H1 (cell line): ENCODE data around the gene BNC2. TPM values are rescaled to one million over a fixed set of nuclear protein-coding genes. Genes with fewer than 3 reads are reported as not detected.

ENCODE experiments used
- CTCF ChIA-PET: fragments of 300-600 bp; sonication (Branson Sonifier 250); formaldehyde crosslinking; loops from one replicate; lab custom pipeline; 2021; ENCODE audit not compliant: partially characterized antibody; lab: Charles Lee
- POLR2A ChIA-PET: fragments of 300-600 bp; sonication (Branson Sonifier 250); formaldehyde crosslinking; loops from one replicate; lab custom pipeline; 2021; ENCODE audit warnings: inconsistent platforms; ENCODE audit not compliant: partially characterized antibody; lab: Charles Lee
- DNase-seq, 2 experiments: peaks; one replicate each; pipeline versions ENCODE4 v3.0.0 to v3.0.0-alpha.2; 2010 to 2022; ENCODE audit warnings: low spot score in 2 of 2, low read depth in 1 of 2, mixed read lengths in 1 of 2
- FAIRE-seq: peaks from 2 replicates; lab custom pipeline; 2011; peaks lifted over from hg19 to GRCh38; lab: Jason Lieb, UNC
- H2AFZ ChIP-seq: 2 replicates; pipeline ENCODE4 v1.8.1; 2012; ENCODE audit warnings: low read length, inconsistent platforms
- H2AK5ac ChIP-seq: 2 replicates; pipeline ENCODE4 v1.6.1; 2013; ENCODE audit warnings: low read depth, low read length
- H2BK120ac ChIP-seq: replicated peaks from 2 replicates; pipeline ENCODE3; 2013; ENCODE audit warnings: low read depth, low read length, inconsistent platforms
- H2BK12ac ChIP-seq: 2 replicates; pipeline ENCODE4 v1.6.1; 2013; ENCODE audit warnings: low read depth, low read length
- H2BK15ac ChIP-seq: 2 replicates; pipeline ENCODE4 v1.6.1; 2013; ENCODE audit warnings: low read length
- H2BK20ac ChIP-seq: 2 replicates; pipeline ENCODE4 v1.6.1; 2013; ENCODE audit warnings: low read length
- H2BK5ac ChIP-seq: 2 replicates; pipeline ENCODE4 v1.6.1; 2013; ENCODE audit warnings: low read depth, low read length
- H3K14ac ChIP-seq: 2 replicates; pipeline ENCODE4 v1.6.1; 2013; ENCODE audit warnings: inconsistent platforms; ENCODE audit not compliant: insufficient read length
- H3K18ac ChIP-seq: 2 replicates; pipeline ENCODE4 v1.6.1; 2013; ENCODE audit warnings: low read length; ENCODE audit errors: extremely low read depth
- H3K23ac ChIP-seq: 2 replicates; pipeline ENCODE4 v1.6.1; 2013; ENCODE audit warnings: inconsistent platforms; ENCODE audit not compliant: insufficient read length
- H3K23me2 ChIP-seq: 2 replicates; pipeline ENCODE4 v1.6.1; 2013; ENCODE audit warnings: low read depth, low read length
- H3K27ac ChIP-seq: 2 replicates; pipeline ENCODE4 v1.6.1; 2011; ENCODE audit warnings: low read depth, low read length, inconsistent platforms
- H3K27me3 ChIP-seq, 4 experiments: replicated peaks in 1 of 4; 1 replicate in 1 of 4; 2 replicates in 3 of 4; pipeline versions ENCODE4 v1.6.1 to v1.8.1; 2011 to 2013; ENCODE audit warnings: low read length in 3 of 4, mild to moderate bottlenecking in 3 of 4, inconsistent platforms in 2 of 4, mixed read lengths in 2 of 4, moderate library complexity in 1 of 4; ENCODE audit not compliant: control insufficient read depth in 3 of 4, insufficient read depth in 3 of 4; ENCODE audit errors: extremely low read depth in 1 of 4
- H3K36me3 ChIP-seq, 4 experiments: 2 replicates each; pipeline versions ENCODE4 v1.6.1 to v1.8.1; 2011 to 2013; ENCODE audit warnings: mild to moderate bottlenecking in 4 of 4, low read length in 3 of 4, moderate library complexity in 2 of 4, control low read depth in 1 of 4, inconsistent platforms in 1 of 4; ENCODE audit not compliant: insufficient read depth in 4 of 4, control insufficient read depth in 2 of 4
- H3K4ac ChIP-seq: replicated peaks from 2 replicates; pipeline ENCODE3; 2013; ENCODE audit warnings: low read length, low read depth, mixed read lengths, inconsistent platforms; ENCODE audit not compliant: insufficient read length
- H3K4me1 ChIP-seq, 4 experiments: replicated peaks in 1 of 4; 1 replicate in 1 of 4; 2 replicates in 3 of 4; pipeline versions ENCODE4 v1.6.1 to v1.8.1; 2011 to 2013; ENCODE audit warnings: low read length in 3 of 4, inconsistent platforms in 2 of 4, mixed read lengths in 1 of 4; ENCODE audit not compliant: insufficient read depth in 4 of 4, control insufficient read depth in 3 of 4
- H3K4me2 ChIP-seq, 2 experiments: 2 replicates each; pipeline versions ENCODE4 v1.6.1 to v1.8.1; 2011 to 2013; ENCODE audit warnings: low read depth in 2 of 2, low read length in 2 of 2, control low read depth in 1 of 2, inconsistent platforms in 1 of 2, mild to moderate bottlenecking in 1 of 2; ENCODE audit not compliant: insufficient read depth in 1 of 2
- H3K4me3 ChIP-seq, 4 experiments: fragments of 200-600, 300-600 bp in 1 of 4; sonication (generic), shearing (Covaris generic), sonication (Bioruptor Twin) in 1 of 4; 2 replicates each; pipeline versions ENCODE4 v1.5.1 to v1.8.1; 2011 to 2016; ENCODE audit warnings: low read length in 4 of 4, low read depth in 3 of 4, control low read depth in 2 of 4, inconsistent platforms in 2 of 4, mild to moderate bottlenecking in 2 of 4, mixed read lengths in 1 of 4, moderate library complexity in 1 of 4; ENCODE audit not compliant: insufficient read depth in 2 of 4; ENCODE audit errors: extremely low read depth in 1 of 4
- H3K56ac ChIP-seq: replicated peaks from 2 replicates; pipeline ENCODE3; 2013; ENCODE audit warnings: low read depth, mild to moderate bottlenecking, mixed read lengths, low read length, inconsistent platforms; ENCODE audit not compliant: insufficient read length
- H3K79me1 ChIP-seq: 2 replicates; pipeline ENCODE4 v1.6.1; 2013; ENCODE audit warnings: low read depth, low read length, control low read depth
- H3K79me2 ChIP-seq, 2 experiments: 2 replicates each; pipeline versions ENCODE4 v1.6.1 to v1.8.1; 2012 to 2013; ENCODE audit warnings: low read length in 2 of 2, mild to moderate bottlenecking in 2 of 2, inconsistent platforms in 1 of 2; ENCODE audit not compliant: insufficient read depth in 2 of 2, control insufficient read depth in 1 of 2
- H3K9ac ChIP-seq, 4 experiments: replicated peaks in 1 of 4; 1 replicate in 1 of 4; 2 replicates in 3 of 4; pipeline versions ENCODE4 v1.6.1 to v1.8.1; 2011 to 2013; ENCODE audit warnings: low read depth in 3 of 4, low read length in 3 of 4, control low read depth in 2 of 4, mild to moderate bottlenecking in 2 of 4, moderate library complexity in 2 of 4, inconsistent platforms in 1 of 4; ENCODE audit errors: extremely low read depth in 1 of 4
- H3K9me3 ChIP-seq, 2 experiments: 2 replicates each; pipeline versions ENCODE4 v1.6.1 to v1.8.1; 2012 to 2013; ENCODE audit warnings: mild to moderate bottlenecking in 2 of 2, moderate library complexity in 2 of 2, control low read depth in 1 of 2, inconsistent platforms in 1 of 2, low read depth in 1 of 2, low read length in 1 of 2, mixed read lengths in 1 of 2; ENCODE audit not compliant: insufficient read depth in 2 of 2
- H4K20me1 ChIP-seq, 2 experiments: replicated peaks in 1 of 2; 2 replicates each; pipeline versions ENCODE3 to v1.8.1; 2011 to 2013; ENCODE audit warnings: inconsistent platforms in 2 of 2, low read length in 2 of 2, mild to moderate bottlenecking in 1 of 2; ENCODE audit not compliant: insufficient read depth in 2 of 2, control insufficient read depth in 1 of 2
- H4K5ac ChIP-seq: 2 replicates; pipeline ENCODE4 v1.6.1; 2013; ENCODE audit warnings: low read length, low read depth, mixed read lengths, inconsistent platforms; ENCODE audit not compliant: insufficient read length
- H4K8ac ChIP-seq: 2 replicates; pipeline ENCODE4 v1.8.0; 2013; ENCODE audit warnings: mild to moderate bottlenecking, moderate library complexity, low read length, inconsistent platforms; ENCODE audit not compliant: insufficient read depth; ENCODE audit errors: extremely low read depth
- H4K91ac ChIP-seq: replicated peaks from 2 replicates; pipeline ENCODE3; 2013; ENCODE audit warnings: low read length, mixed read lengths, inconsistent platforms; ENCODE audit not compliant: insufficient read length
- CEBPB ChIP-seq: IDR thresholded peaks from 2 replicates; pipeline ENCODE4 v1.6.1; 2012; ENCODE audit warnings: low read depth, low read length
- GABPA ChIP-seq: IDR thresholded peaks from 2 replicates; pipeline ENCODE4 v1.6.1; 2011; ENCODE audit warnings: mild to moderate bottlenecking, low read length, moderate library complexity, borderline replicate concordance; ENCODE audit not compliant: insufficient read depth
- JUN ChIP-seq: IDR thresholded peaks from 2 replicates; pipeline ENCODE4 v1.6.1; 2011; ENCODE audit warnings: low read depth, mild to moderate bottlenecking, improper control_type of control experiment, low read length
- WGBS, 2 experiments: shearing (Covaris generic) in 1 of 2; methylation state at CpG; one replicate each; pipeline versions ENCODE4 v1.1.6 to v1.1.7; 2013 to 2015; ENCODE audit warnings: low lambda C conversion rate in 2 of 2, mixed read lengths in 2 of 2, inconsistent platforms in 1 of 2, low coverage in 1 of 2, missing lambda C conversion rate in 1 of 2; ENCODE audit not compliant: insufficient replicate concordance in 2 of 2, insufficient coverage in 1 of 2, insufficient read length in 1 of 2; ENCODE audit errors: extremely low coverage in 1 of 2, missing lambda C conversion rate in 1 of 2; 5-methylcytosine and 5-hydroxymethylcytosine counted together
- polyA plus RNA-seq, 7 experiments: library from polyadenylated mRNA; depleted of rRNA in 3 of 7; stranded (reverse) in 5 of 7; unstranded in 2 of 7; fragments of >200 nt in 5 of 7; fragments of 200-250 nt in 2 of 7; gene quantifications; 1 replicate in 5 of 7; 2 replicates in 1 of 7; 4 replicates in 1 of 7; pipeline versions ENCODE4 v1.2.1 to v1.2.3, GENCODE V29; 2011 to 2013; ENCODE audit warnings: missing spikeins in 2 of 7, mixed read lengths in 2 of 7
- total RNA-seq: library from RNA; stranded (reverse); fragmentation: NEBNext Ultra II Directional; extraction: Animal tissue kit (Norgen Biotek cat#: 25700); gene quantifications from 2 replicates; pipeline ENCODE4 v1.2.1, GENCODE V29; 2021

BNC2 gene
- total and polyA plus RNA-seq, 2 of the 8 experiments (the other 6 are each of a cell fraction or from before 2014, with no cell fraction given): 16.0 to 26.8 TPM

GRCh38 chr9:16396389-16396788 is 474.1 kb downstream of the BNC2 start:
- no peak for FAIRE-seq
- no peak overlapping the region for H3K56ac ChIP-seq
- no peaks in the 10 kb centered on the region for H3K79me2 ChIP-seq
- H2BK120ac ChIP-seq: no peak overlapping the region
- no peaks in the 10 kb centered on the region for H3K9me3 ChIP-seq
- no peaks in the 10 kb centered on the region for H3K36me3 ChIP-seq
- no peak overlapping the region for H4K8ac ChIP-seq
- no peak overlapping the region for H2BK5ac ChIP-seq
- H3K23me2 ChIP-seq: no peaks in the 10 kb centered on the region; the same call in 1 of the 2 replicates
- H2BK15ac ChIP-seq: no peak overlapping the region
- H3K4me2 ChIP-seq: no peak overlapping the region
- no peak overlapping the region for H3K27ac ChIP-seq
- no peak overlapping the region for H4K91ac ChIP-seq
- no peak overlapping the region for H2BK12ac ChIP-seq
- H3K4me3 ChIP-seq: no peak overlapping the region
- H3K27me3 ChIP-seq: no peaks in the 10 kb centered on the region
- H3K9ac ChIP-seq: no peak overlapping the region
- CTCF ChIA-PET: interaction anchor here (1.3 kb wide), 1 partner anchor 139 kb away, joined by 3 read pairs; no protein-coding TSS in a partner anchor
- POLR2A ChIA-PET: no interaction called here
- H2BK20ac ChIP-seq: no peak overlapping the region
- H3K4me1 ChIP-seq: no peaks in the 10 kb centered on the region
- no peak overlapping the region for H4K5ac ChIP-seq
- WGBS, 2 experiments: 89% methylated on average over 4 of the region's 4 CpGs; no CpG with 5 or more reads in 1 of the 2 experiments
- H3K23ac ChIP-seq: no peak overlapping the region
- DNase-seq: no peak
- TF ChIP-seq CEBPB: no peak
- no peak for TF ChIP-seq JUN
- no peak for TF ChIP-seq GABPA
- H3K18ac ChIP-seq: no peak overlapping the region
- no peaks in the 10 kb centered on the region for H3K79me1 ChIP-seq
- H2AK5ac ChIP-seq: no peak overlapping the region
- no peak overlapping the region for H3K4ac ChIP-seq
- no peaks in the 10 kb centered on the region for H4K20me1 ChIP-seq
- H2AFZ ChIP-seq: no peak overlapping the region
- H3K14ac ChIP-seq: no peak overlapping the region
